HFFc6 (cell line): ENCODE data around the gene TRMO. TPM values are rescaled to one million over a fixed set of nuclear protein-coding genes. Genes with fewer than 3 reads are reported as not detected.
"Not testable (repeated sequence)": the region's sequence is repeated elsewhere in the genome, so short reads cannot be mapped to it uniquely, and the experiment has no call there.

Source experiments
- DNase-seq: peaks from one replicate; pipeline ENCODE4 v3.0.0-alpha.2; 2018
- H3K27ac Mint-ChIP-seq: 2 replicates; pipeline ENCODE4 v1.8.0; 2020; ENCODE audit warnings: mild to moderate bottlenecking, mixed read lengths
- H3K27me3 Mint-ChIP-seq: 2 replicates; pipeline ENCODE4 v1.8.0; 2021; ENCODE audit warnings: mild to moderate bottlenecking, moderate library complexity, mixed read lengths; ENCODE audit not compliant: insufficient read depth
- H3K36me3 Mint-ChIP-seq: 2 replicates; pipeline ENCODE4 v1.8.0; 2021; ENCODE audit warnings: low read depth, mixed read lengths
- H3K4me1 Mint-ChIP-seq: 2 replicates; pipeline ENCODE4 v1.8.0; 2020; ENCODE audit warnings: low read depth, mixed read lengths
- H3K4me3 Mint-ChIP-seq: 2 replicates; pipeline ENCODE4 v1.8.0; 2020; ENCODE audit warnings: mild to moderate bottlenecking, moderate library complexity, mixed read lengths
- H3K9me3 Mint-ChIP-seq: 2 replicates; pipeline ENCODE4 v1.8.0; 2020; ENCODE audit warnings: mild to moderate bottlenecking, mixed read lengths
- CTCF ChIP-seq: fragments of 200-600 bp; sonication (generic); IDR thresholded peaks from 2 replicates; pipeline ENCODE4 v1.5.0; 2021; ENCODE audit warnings: antibody characterized with exemption, mild to moderate bottlenecking
- total RNA-seq, 6 experiments: library from RNA; stranded (reverse); fragmentation: NEBNext Ultra II Directional; extraction: Animal tissue kit (Norgen Biotek cat#: 25700); gene quantifications; 2 replicates in 1 of 6; 3 replicates in 5 of 6; pipeline ENCODE4 v1.2.3, GENCODE V29; 2021

The TRMO gene
- total RNA-seq, 6 experiments from 2014 or later, result 8.4 to 10.9 (median 9.6) TPM

DNA sequence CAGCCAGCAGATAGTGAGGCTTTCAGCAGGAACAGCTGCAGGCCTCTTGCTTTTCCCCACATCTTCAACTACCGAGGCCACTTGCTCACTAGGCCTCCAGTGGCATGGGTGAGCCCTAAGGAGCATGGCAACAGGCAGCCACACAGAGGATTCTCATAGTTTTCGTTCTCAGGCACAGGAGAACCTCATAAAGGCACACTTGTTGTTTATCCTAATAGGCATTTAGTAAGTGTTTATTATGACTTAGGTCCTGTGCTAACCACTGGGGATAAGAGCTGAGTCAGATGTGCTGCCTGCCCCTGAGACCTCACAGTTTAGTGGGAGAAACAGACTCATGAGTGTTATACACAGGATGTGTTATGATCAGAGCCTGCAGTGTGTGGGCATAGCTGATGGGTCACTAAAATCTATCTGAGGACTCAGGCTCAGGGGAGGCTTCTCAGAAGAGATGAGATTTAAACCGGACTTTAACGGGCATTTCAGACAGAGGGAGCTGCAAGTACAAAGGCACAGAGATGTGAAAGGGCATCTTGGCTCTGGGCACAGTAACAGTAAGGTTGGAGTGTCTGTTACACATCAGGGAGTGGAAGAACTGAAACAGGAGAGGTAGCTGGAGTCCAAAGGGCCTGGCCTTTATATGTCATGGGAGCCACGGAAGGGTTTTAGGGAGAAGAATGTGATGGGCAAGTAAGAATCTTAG, 36.7 kb upstream of the TRMO start:
- Mint-ChIP-seq H3K4me1 (peaks cover 10% of the 10 kb centered on the region), H3K27me3 (peaks cover 4% of the 10 kb centered on the region), H3K9me3 (no peaks in the 10 kb centered on the region), H3K36me3 (no peaks in the 10 kb centered on the region), H3K27ac (peak overlapping the region; percentile 29), H3K4me3 (no peak overlapping the region)
- TF ChIP-seq CTCF, result no peak
- peak; percentile 15 for DNase-seq

DNA sequence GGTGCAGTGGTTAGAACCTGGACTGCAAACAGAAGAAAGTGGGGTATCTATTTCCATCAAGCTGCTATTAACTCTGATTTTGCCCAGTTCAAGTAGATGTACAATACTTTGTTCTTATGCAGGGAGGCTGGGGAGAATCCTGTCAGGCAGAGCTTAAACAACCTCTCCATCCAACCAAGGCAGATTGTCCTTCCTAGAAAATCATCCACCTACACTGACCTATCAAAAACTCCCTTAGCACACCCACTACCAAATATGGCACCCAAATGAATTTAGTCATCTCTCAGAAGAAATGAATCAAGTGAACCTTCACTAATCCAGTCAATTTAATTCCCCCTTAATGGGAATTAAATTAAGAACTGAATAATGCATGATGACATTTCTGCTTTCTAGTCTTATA, 34.0 kb upstream of the TRMO start:
- Mint-ChIP-seq H3K27me3 (peaks cover 9% of the 10 kb centered on the region), H3K4me1 (peaks cover 10% of the 10 kb centered on the region), H3K9me3 (no peaks in the 10 kb centered on the region), H3K27ac (no peak overlapping the region), H3K4me3 (no peak overlapping the region), H3K36me3 (no peaks in the 10 kb centered on the region)
- no peak for TF ChIP-seq CTCF
- no peak for DNase-seq

GRCh38 chr9:97954550-97954989, 32.3 kb upstream of the TRMO start:
- Mint-ChIP-seq H3K4me3 (no peak overlapping the region), H3K27me3 (peaks cover 14% of the 10 kb centered on the region), H3K27ac (no peak overlapping the region), H3K36me3 (peaks cover 6% of the 10 kb centered on the region; the same call in 1 of the 2 replicates), H3K4me1 (peaks cover 10% of the 10 kb centered on the region), H3K9me3 (no peaks in the 10 kb centered on the region)
- DNase-seq, result no peak
- peak; percentile 78 for TF ChIP-seq CTCF

DNA sequence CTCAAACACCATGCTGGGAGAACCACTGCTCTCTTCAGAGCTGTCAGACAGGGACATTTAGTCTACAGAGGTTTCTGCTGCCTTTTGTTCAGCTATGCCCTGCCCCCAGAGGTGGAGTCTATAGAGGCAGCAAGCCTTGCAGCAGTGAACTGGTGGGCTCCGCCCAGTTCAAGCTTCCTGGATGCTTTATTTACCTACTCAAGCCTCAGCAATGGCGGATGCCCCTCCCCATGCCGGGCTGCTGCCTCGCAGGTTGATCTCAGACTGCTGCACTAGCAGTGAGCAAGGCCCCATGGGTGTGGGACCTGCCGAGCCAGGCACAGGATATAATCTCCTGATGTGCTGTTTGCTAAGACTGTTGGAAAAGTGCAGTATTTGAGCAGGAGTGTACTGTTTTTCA, 28.6 kb upstream of the TRMO start:
- H3K4me3 Mint-ChIP-seq, DNase-seq, H3K36me3 Mint-ChIP-seq, H3K9me3 Mint-ChIP-seq, H3K27ac Mint-ChIP-seq, H3K4me1 Mint-ChIP-seq: not testable (repeated sequence)
- H3K27me3 Mint-ChIP-seq, result peaks cover 43% of the 10 kb centered on the region

- not testable (repeated sequence) for DNase-seq, H3K4me3 Mint-ChIP-seq, H3K36me3 Mint-ChIP-seq, H3K27ac Mint-ChIP-seq, H3K9me3 Mint-ChIP-seq, H3K4me1 Mint-ChIP-seq
- H3K27me3 Mint-ChIP-seq, result peaks cover 46% of the 10 kb centered on the region
These were observed 24.8 kb upstream of the TRMO start for GRCh38 chr9:97947094-97947493.

DNA sequence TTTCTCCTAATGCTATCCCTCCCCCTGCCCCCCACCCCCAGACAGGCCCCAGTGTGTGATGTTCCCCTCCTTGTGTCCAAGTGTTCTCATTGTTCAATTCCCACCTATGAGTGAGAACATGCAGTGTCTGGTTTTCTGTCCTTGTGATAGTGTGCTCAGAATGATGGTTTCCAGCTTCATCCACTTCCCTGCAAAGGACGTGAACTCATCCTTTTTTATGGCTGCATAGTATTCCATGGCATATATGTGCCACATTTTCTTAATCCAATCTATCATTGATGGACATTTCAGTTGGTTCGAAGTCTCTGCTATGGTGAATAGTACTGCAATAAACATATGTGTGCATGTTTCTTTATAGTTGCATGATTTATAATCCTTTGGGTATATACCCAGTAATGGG, 23.2 kb upstream of the TRMO start:
- peaks cover 45% of the 10 kb centered on the region for H3K27me3 Mint-ChIP-seq
- not testable (repeated sequence) for H3K4me1 Mint-ChIP-seq, H3K4me3 Mint-ChIP-seq, H3K36me3 Mint-ChIP-seq, H3K27ac Mint-ChIP-seq, DNase-seq, H3K9me3 Mint-ChIP-seq

- H3K36me3 Mint-ChIP-seq, result peaks cover under 1% of the 10 kb centered on the region; the same call in 1 of the 2 replicates
- H3K9me3 Mint-ChIP-seq, result peaks cover 7% of the 10 kb centered on the region
- no peak for TF ChIP-seq CTCF
- peaks cover 45% of the 10 kb centered on the region for H3K27me3 Mint-ChIP-seq
- H3K27ac Mint-ChIP-seq, result no peak overlapping the region
- no peak overlapping the region for H3K4me3 Mint-ChIP-seq
- H3K4me1 Mint-ChIP-seq, result no peaks in the 10 kb centered on the region
- no peak for DNase-seq
These were observed 22.3 kb upstream of the TRMO start for GRCh38 chr9:97944612-97945011.
